ENCODE results near the gene EBF4. TPM values are rescaled to one million over a fixed set of nuclear protein-coding genes. Genes with fewer than 3 reads are reported as not detected.

The EBF4 gene
- total RNA-seq, 1 experiment from 2014 or later = 2.0 TPM

GRCh38 chr20:2699775-2700413, 7.3 kb downstream of the EBF4 start:
- no peak for DNase-seq (ENCODE audit: extremely low read depth, low read depth)

GRCh38 chr20:2700913-2701620, 8.5 kb downstream of the EBF4 start:
- no peak for DNase-seq (ENCODE audit: extremely low read depth, low read depth)

GRCh38 chr20:2701671-2702081, 9.1 kb downstream of the EBF4 start:
- no peak for DNase-seq (ENCODE audit: extremely low read depth, low read depth)

- DNase-seq (ENCODE audit: extremely low read depth, low read depth) = no peak
These were observed 11.3 kb downstream of the EBF4 start for GRCh38 chr20:2703716-2704475.

GRCh38 chr20:2705931-2706645, 13.5 kb downstream of the EBF4 start:
- DNase-seq (ENCODE audit: extremely low read depth, low read depth) = no peak

- DNase-seq (ENCODE audit: extremely low read depth, low read depth) = no peak
These were observed 14.2 kb downstream of the EBF4 start for GRCh38 chr20:2706688-2707352.

GRCh38 chr20:2707353-2708072, 14.9 kb downstream of the EBF4 start:
- no peak for DNase-seq (ENCODE audit: extremely low read depth, low read depth)

GRCh38 chr20:2708073-2708415, 15.5 kb downstream of the EBF4 start:
- no peak for DNase-seq (ENCODE audit: extremely low read depth, low read depth)

- DNase-seq (ENCODE audit: extremely low read depth, low read depth) = no peak
These were observed 16.1 kb downstream of the EBF4 start for GRCh38 chr20:2708665-2709064.

GRCh38 chr20:2709205-2709981, 16.8 kb downstream of the EBF4 start:
- DNase-seq (ENCODE audit: extremely low read depth, low read depth) = no peak

- peak; percentile 23 for DNase-seq (ENCODE audit: extremely low read depth, low read depth)
These were observed 20.7 kb downstream of the EBF4 start for GRCh38 chr20:2713285-2713684.

- DNase-seq (ENCODE audit: extremely low read depth, low read depth) = no peak
These were observed 36.7 kb downstream of the EBF4 start for GRCh38 chr20:2729251-2729713.

GRCh38 chr20:2729791-2730190, 37.2 kb downstream of the EBF4 start:
- no peak for DNase-seq (ENCODE audit: extremely low read depth, low read depth)

- DNase-seq (ENCODE audit: extremely low read depth, low read depth) = no peak
These were observed 42.3 kb downstream of the EBF4 start for GRCh38 chr20:2734899-2735298.

- DNase-seq (ENCODE audit: extremely low read depth, low read depth) = no peak
These were observed 43.9 kb downstream of the EBF4 start for GRCh38 chr20:2736441-2736840.

GRCh38 chr20:2738331-2739041, 45.9 kb downstream of the EBF4 start:
- no peak for DNase-seq (ENCODE audit: extremely low read depth, low read depth)

GRCh38 chr20:2739042-2739398, 46.4 kb downstream of the EBF4 start:
- no peak for DNase-seq (ENCODE audit: extremely low read depth, low read depth)

GRCh38 chr20:2740702-2741101, 48.1 kb downstream of the EBF4 start:
- no peak for DNase-seq (ENCODE audit: extremely low read depth, low read depth)

GRCh38 chr20:2741463-2741862, 48.9 kb downstream of the EBF4 start:
- DNase-seq (ENCODE audit: extremely low read depth, low read depth) = no peak

Measured in NCI-H460 (cell line).